ENCODE data around the gene TMEM176B. TPM values are rescaled to one million over a fixed set of nuclear protein-coding genes. Genes with fewer than 3 reads are reported as not detected.
"Not testable (repeated sequence)": the region's sequence is repeated elsewhere in the genome, so short reads cannot be mapped to it uniquely, and the experiment has no call there.

TMEM176B gene
- total RNA-seq, 1 donor, result not detected

- TF ChIP-seq, protein P1, sequence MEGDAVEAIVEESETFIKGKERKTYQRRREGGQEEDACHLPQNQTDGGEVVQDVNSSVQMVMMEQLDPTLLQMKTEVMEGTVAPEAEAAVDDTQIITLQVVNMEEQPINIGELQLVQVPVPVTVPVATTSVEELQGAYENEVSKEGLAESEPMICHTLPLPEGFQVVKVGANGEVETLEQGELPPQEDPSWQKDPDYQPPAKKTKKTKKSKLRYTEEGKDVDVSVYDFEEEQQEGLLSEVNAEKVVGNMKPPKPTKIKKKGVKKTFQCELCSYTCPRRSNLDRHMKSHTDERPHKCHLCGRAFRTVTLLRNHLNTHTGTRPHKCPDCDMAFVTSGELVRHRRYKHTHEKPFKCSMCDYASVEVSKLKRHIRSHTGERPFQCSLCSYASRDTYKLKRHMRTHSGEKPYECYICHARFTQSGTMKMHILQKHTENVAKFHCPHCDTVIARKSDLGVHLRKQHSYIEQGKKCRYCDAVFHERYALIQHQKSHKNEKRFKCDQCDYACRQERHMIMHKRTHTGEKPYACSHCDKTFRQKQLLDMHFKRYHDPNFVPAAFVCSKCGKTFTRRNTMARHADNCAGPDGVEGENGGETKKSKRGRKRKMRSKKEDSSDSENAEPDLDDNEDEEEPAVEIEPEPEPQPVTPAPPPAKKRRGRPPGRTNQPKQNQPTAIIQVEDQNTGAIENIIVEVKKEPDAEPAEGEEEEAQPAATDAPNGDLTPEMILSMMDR (IDR thresholded peaks at IDR 0.05; ENCODE audit: insufficient read depth, low read length), result no peak
- no peak overlapping the region for H3K4me3 ChIP-seq (ENCODE audit: low read depth, low read length)
- no peak for DNase-seq (ENCODE audit: low read depth)
These were observed 18.2 kb downstream of the TMEM176B start for GRCh38 chr7:150781961-150782360.

DNA sequence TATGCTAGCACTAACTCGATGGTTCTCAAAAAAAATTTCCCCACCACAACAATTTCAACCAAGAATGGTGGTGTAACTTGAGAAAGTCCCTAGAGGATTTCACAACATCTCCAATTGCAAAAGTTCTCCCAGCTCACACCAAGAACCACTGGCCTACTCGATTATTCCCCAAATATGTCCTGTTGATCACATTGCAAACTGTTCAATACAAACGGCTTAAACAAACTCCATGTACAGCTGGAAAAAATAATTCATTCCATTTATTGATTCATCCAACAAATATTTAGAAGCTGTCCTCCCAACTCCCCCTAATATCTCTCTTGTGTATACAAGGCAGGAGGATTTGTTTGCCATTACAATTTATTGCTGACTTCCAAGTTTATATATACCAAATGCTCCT lies 19.1 kb downstream of the TMEM176B start:
- no peak overlapping the region for H3K4me3 ChIP-seq (ENCODE audit: low read depth, low read length)
- peak; percentile 34 for DNase-seq (ENCODE audit: low read depth)
- TF ChIP-seq, protein P1 (IDR thresholded peaks at IDR 0.05; ENCODE audit: insufficient read depth, low read length), result no peak

DNA sequence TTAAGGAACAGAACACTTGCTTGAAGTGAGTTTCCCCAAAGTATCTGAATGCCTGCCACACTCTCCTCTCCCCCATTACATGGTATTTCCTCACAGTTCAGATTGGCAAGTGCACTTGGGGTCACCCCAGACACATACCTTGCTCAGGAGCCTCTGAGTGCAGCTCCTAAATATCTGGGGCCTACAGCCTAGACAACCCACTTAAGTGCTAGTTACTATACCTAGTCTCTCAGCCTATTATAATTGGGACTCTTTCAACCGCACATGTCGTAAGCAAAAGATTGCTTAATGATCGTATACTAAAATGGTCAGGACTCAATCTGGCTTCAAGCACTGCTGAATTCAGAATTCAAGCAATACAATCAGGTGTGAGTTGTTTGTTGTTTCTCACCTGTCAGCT lies 19.9 kb downstream of the TMEM176B start:
- H3K4me3 ChIP-seq (ENCODE audit: low read depth, low read length), result no peak overlapping the region
- TF ChIP-seq, protein P1 (IDR thresholded peaks at IDR 0.05; ENCODE audit: insufficient read depth, low read length), result no peak
- DNase-seq (ENCODE audit: low read depth), result no peak

- no peak overlapping the region for H3K4me3 ChIP-seq (ENCODE audit: low read depth, low read length)
- TF ChIP-seq, protein P1 (IDR thresholded peaks at IDR 0.05; ENCODE audit: insufficient read depth, low read length), result peak; percentile 93
- DNase-seq (ENCODE audit: low read depth), result peak; percentile 67
These were observed 21.3 kb downstream of the TMEM176B start for GRCh38 chr7:150778738-150779301.

- H3K4me3 ChIP-seq (ENCODE audit: low read depth, low read length), result no peak overlapping the region
- TF ChIP-seq, protein P1 (IDR thresholded peaks at IDR 0.05; ENCODE audit: insufficient read depth, low read length), result no peak
- DNase-seq (ENCODE audit: low read depth), result no peak
These were observed 22.0 kb downstream of the TMEM176B start for GRCh38 chr7:150778014-150778737.

DNA sequence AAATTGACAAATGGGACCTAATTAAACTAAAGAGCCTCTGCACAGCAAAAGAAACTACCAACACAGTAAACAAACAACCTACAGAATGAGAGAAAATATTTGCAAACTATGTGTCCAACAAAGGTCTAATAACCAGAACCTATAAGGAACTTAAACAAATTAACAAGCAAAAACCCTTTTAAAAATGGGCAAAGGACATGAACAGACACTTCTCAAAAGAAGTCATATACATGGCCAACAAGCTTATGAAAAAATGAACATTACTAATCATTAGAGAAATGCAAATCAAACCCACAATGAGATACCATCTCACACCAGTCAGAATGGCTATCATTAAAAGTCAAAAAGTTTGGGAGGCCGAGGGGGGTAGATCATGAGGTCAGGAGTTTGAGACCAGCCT lies 26.0 kb downstream of the TMEM176B start:
- H3K4me3 ChIP-seq (ENCODE audit: low read depth, low read length); DNase-seq (ENCODE audit: low read depth): not testable (repeated sequence)

DNA sequence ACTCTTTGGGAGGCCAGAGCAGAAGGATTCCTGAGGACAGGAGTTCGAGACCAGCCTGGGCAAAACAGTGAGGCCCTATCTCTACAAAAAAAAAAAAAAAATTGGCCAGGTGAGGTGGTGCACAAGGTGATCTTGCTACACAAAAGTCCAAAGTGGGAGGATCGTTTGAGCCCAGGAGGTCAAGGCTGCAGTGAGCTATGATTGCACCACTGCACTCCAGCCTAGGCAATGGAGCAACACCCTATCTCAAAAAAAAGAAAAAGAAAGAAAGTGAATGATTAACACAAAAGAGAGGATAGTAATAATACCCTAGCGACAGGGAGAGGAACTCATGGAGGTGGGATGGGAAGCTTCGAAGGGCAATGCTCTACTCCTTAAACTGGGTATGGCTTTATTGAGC lies 30.4 kb downstream of the TMEM176B start:
- DNase-seq (ENCODE audit: low read depth), result no peak
- H3K4me3 ChIP-seq (ENCODE audit: low read depth, low read length), result no peak overlapping the region
- TF ChIP-seq, protein P1 (IDR thresholded peaks at IDR 0.05; ENCODE audit: insufficient read depth, low read length), result no peak

Data from fibroblast of the aortic adventitia (primary cell).